ENCODE data around the gene AHNAK. TPM values are rescaled to one million over a fixed set of nuclear protein-coding genes. Genes with fewer than 3 reads are reported as not detected.

The AHNAK gene
- total and polyA plus RNA-seq, 4 donors: 22.6 to 110 (median 38.1) TPM

DNA sequence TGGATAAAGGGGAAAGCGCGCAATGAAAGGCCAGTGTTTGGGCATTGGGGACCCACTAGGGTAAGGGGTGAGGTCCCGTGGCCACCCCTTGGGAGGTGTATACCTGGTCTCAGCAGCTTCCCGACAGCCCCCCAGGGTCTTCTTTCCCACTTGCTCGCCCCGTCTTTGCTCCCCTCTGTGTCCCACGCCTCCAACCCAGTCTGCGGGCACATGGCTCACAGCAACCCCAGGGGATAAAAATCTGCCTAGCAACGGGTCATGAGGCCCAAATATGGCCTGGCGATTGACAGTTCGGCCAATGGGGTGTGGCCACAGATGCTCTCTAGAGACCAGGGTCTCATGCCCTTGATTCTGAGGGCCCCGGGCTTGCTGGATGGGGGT lies 41.6 kb downstream of the AHNAK start:
- no peak overlapping the region for H3K4me3 ChIP-seq (ENCODE audit: low read depth in 1 of 3, low read length in 3 of 3)
- H3K9ac ChIP-seq (ENCODE audit: low read depth in 1 of 2, low read length in 2 of 2): no peak overlapping the region
- TF ChIP-seq JUND (IDR thresholded peaks at IDR 0.05): no peak
- no peak for TF ChIP-seq HNF4A (conservative IDR thresholded peaks at IDR 0.05)
- TF ChIP-seq, protein P1, sequence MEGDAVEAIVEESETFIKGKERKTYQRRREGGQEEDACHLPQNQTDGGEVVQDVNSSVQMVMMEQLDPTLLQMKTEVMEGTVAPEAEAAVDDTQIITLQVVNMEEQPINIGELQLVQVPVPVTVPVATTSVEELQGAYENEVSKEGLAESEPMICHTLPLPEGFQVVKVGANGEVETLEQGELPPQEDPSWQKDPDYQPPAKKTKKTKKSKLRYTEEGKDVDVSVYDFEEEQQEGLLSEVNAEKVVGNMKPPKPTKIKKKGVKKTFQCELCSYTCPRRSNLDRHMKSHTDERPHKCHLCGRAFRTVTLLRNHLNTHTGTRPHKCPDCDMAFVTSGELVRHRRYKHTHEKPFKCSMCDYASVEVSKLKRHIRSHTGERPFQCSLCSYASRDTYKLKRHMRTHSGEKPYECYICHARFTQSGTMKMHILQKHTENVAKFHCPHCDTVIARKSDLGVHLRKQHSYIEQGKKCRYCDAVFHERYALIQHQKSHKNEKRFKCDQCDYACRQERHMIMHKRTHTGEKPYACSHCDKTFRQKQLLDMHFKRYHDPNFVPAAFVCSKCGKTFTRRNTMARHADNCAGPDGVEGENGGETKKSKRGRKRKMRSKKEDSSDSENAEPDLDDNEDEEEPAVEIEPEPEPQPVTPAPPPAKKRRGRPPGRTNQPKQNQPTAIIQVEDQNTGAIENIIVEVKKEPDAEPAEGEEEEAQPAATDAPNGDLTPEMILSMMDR (IDR thresholded peaks at IDR 0.05; ENCODE audit: low read depth, low read length, missing input control): no peak
- no peak for TF ChIP-seq HNF4G (IDR thresholded peaks at IDR 0.05)
- no peak overlapping the region for H3K27ac ChIP-seq (ENCODE audit: low read depth in 1 of 2, low read length in 2 of 2)
- WGBS: 77% methylated on average over 12 of the region's 12 CpGs
- no peaks in the 10 kb centered on the region for H3K27me3 ChIP-seq (ENCODE audit: control insufficient read depth in 4 of 4, insufficient read depth in 4 of 4, low read length in 3 of 4)
- H3K4me1 ChIP-seq (ENCODE audit: control insufficient read depth in 4 of 4, insufficient read depth in 4 of 4, low read length in 3 of 4): peaks cover 2 to 23% (median 13%) of the 10 kb centered on the region in 4 donors
- no peak for DNase-seq (ENCODE audit: low spot score)
- H3K36me3 ChIP-seq (ENCODE audit: control insufficient read depth in 4 of 4, insufficient read depth in 3 of 4, low read depth in 1 of 4, low read length in 3 of 4): no peaks in the 10 kb centered on the region
- no peaks in the 10 kb centered on the region for H3K9me3 ChIP-seq (ENCODE audit: control insufficient read depth in 4 of 4, low read length in 3 of 4)

DNA sequence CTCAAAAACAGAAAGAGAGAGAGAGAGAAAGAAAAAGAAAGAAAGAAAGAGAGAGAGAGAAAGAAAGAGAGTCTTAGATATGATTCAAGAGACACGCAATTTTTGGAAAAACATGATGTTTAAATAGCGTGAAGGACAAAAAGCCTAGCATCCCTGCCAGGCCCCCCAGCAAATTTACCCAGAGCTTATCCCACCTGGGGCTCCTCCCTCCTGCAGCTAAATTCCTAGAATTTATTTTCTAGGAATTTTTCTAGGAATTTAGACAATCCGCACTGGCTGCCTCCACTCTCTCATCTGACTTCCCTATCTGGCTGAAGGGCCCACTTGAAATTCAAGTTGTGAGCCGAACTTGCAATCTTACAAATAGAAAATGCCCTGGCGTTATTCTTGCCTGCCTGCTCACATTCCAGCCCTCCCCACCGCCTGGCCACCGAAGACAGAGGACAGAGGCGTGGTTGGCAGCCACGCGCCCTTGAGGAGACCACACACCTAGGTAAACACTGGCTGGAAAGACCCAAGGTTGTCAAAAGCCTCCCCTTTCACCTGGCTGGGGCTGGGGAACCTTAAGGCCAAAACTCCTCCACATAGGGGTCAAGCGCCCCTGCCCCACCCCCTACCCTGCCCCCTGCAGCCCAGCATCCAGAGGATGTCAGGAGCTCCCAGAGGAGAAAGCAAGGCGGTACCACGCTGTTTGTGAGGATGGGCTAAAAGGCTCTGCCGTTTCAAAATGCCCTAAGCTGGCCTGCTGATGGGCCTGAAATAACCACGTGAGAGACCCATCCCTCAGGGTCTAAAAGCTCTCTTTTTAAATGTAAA lies 42.2 kb downstream of the AHNAK start:
- Histone ChIP-seq H3K9me3 (ENCODE audit: control insufficient read depth in 4 of 4, low read length in 3 of 4) (no peaks in the 10 kb centered on the region), H3K27ac (ENCODE audit: low read depth in 1 of 2, low read length in 2 of 2) (no peak overlapping the region), H3K27me3 (ENCODE audit: control insufficient read depth in 4 of 4, insufficient read depth in 4 of 4, low read length in 3 of 4) (no peaks in the 10 kb centered on the region), H3K9ac (ENCODE audit: low read depth in 1 of 2, low read length in 2 of 2) (no peak overlapping the region), H3K4me1 (ENCODE audit: control insufficient read depth in 4 of 4, insufficient read depth in 4 of 4, low read length in 3 of 4) (peaks cover 2 to 28% (median 13%) of the 10 kb centered on the region in 4 donors), H3K36me3 (ENCODE audit: control insufficient read depth in 4 of 4, insufficient read depth in 3 of 4, low read depth in 1 of 4, low read length in 3 of 4) (no peaks in the 10 kb centered on the region), H3K4me3 (ENCODE audit: low read depth in 1 of 3, low read length in 3 of 3) (no peak overlapping the region)
- no peak for DNase-seq (ENCODE audit: low spot score)
- 89% methylated on average over 15 of the region's 15 CpGs for WGBS
- TF ChIP-seq, protein P2, sequence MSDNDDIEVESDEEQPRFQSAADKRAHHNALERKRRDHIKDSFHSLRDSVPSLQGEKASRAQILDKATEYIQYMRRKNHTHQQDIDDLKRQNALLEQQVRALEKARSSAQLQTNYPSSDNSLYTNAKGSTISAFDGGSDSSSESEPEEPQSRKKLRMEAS (IDR thresholded peaks at IDR 0.05): no peak
- TF ChIP-seq RXRA (IDR thresholded peaks at IDR 0.05): no peak
- no peak for TF ChIP-seq NR2F2 (IDR thresholded peaks at IDR 0.05)
- no peak for TF ChIP-seq HNF4G (IDR thresholded peaks at IDR 0.05)
- TF ChIP-seq FOXA1 (IDR thresholded peaks at IDR 0.05): no peak
- TF ChIP-seq, protein P3, sequence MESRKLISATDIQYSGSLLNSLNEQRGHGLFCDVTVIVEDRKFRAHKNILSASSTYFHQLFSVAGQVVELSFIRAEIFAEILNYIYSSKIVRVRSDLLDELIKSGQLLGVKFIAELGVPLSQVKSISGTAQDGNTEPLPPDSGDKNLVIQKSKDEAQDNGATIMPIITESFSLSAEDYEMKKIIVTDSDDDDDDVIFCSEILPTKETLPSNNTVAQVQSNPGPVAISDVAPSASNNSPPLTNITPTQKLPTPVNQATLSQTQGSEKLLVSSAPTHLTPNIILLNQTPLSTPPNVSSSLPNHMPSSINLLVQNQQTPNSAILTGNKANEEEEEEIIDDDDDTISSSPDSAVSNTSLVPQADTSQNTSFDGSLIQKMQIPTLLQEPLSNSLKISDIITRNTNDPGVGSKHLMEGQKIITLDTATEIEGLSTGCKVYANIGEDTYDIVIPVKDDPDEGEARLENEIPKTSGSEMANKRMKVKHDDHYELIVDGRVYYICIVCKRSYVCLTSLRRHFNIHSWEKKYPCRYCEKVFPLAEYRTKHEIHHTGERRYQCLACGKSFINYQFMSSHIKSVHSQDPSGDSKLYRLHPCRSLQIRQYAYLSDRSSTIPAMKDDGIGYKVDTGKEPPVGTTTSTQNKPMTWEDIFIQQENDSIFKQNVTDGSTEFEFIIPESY (IDR thresholded peaks at IDR 0.05): no peak
- TF ChIP-seq, protein P4, sequence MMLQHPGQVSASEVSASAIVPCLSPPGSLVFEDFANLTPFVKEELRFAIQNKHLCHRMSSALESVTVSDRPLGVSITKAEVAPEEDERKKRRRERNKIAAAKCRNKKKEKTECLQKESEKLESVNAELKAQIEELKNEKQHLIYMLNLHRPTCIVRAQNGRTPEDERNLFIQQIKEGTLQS (IDR thresholded peaks at IDR 0.05): no peak
- TF ChIP-seq, protein P1 (IDR thresholded peaks at IDR 0.05; ENCODE audit: low read depth, low read length, missing input control): no peak
